Measurements from ENCODE around the gene MIF. TPM values are rescaled to one million over a fixed set of nuclear protein-coding genes. Genes with fewer than 3 reads are reported as not detected.

Gene MIF
- total RNA-seq, 3 donors from 2014 or later: 142 to 414 (median 209) TPM

DNA sequence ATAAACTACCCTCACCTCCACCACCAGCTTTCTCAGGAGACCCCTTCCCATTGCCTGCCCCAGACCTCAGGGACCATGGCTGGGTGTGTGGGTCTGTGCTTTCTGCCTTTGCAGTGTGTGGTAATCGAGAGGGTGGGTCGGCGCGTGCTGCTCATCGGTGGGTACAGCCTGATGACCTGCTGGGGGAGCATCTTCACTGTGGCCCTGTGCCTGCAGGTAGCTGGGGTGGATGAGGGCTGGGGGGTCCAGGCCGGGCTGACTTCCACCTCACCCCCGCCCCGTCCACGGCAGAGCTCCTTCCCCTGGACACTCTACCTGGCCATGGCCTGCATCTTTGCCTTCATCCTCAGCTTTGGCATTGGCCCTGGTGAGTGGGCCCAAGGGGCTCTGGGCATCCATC, 10.5 kb upstream of the MIF start:
- TF ChIP-seq, protein P1, sequence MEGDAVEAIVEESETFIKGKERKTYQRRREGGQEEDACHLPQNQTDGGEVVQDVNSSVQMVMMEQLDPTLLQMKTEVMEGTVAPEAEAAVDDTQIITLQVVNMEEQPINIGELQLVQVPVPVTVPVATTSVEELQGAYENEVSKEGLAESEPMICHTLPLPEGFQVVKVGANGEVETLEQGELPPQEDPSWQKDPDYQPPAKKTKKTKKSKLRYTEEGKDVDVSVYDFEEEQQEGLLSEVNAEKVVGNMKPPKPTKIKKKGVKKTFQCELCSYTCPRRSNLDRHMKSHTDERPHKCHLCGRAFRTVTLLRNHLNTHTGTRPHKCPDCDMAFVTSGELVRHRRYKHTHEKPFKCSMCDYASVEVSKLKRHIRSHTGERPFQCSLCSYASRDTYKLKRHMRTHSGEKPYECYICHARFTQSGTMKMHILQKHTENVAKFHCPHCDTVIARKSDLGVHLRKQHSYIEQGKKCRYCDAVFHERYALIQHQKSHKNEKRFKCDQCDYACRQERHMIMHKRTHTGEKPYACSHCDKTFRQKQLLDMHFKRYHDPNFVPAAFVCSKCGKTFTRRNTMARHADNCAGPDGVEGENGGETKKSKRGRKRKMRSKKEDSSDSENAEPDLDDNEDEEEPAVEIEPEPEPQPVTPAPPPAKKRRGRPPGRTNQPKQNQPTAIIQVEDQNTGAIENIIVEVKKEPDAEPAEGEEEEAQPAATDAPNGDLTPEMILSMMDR (IDR thresholded peaks at IDR 0.05): no peak
- Histone ChIP-seq H3K36me3 (ENCODE audit: low read depth) (no peaks in the 10 kb centered on the region), H3K9me3 (no peaks in the 10 kb centered on the region), H3K4me3 (no peak overlapping the region), H3K4me1 (ENCODE audit: low read depth) (no peaks in the 10 kb centered on the region)
- intact Hi-C loops (cut with DNase I, micrococcal nuclease): no loop called here
- no peak for DNase-seq
- ATAC-seq: no peak

DNA sequence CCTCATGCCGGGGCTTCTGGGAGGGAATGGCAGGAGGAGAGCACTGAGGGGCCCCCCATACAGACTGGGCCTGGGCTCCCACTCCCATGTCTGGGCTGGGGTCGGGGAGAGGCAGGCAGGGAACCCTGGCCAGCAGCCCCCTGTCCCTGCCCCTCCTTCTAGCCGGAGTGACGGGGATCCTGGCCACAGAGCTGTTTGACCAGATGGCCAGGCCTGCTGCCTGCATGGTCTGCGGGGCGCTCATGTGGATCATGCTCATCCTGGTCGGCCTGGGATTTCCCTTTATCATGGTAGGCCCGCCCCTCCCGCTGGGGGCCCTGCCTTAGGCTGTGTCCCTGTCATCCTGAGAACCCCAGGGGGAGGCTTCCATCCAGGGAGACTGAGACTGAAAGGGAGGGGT, 10.0 kb upstream of the MIF start:
- Histone ChIP-seq H3K4me1 (ENCODE audit: low read depth) (no peaks in the 10 kb centered on the region), H3K9me3 (no peaks in the 10 kb centered on the region), H3K36me3 (ENCODE audit: low read depth) (no peaks in the 10 kb centered on the region), H3K4me3 (no peak overlapping the region)
- ATAC-seq (no peak), DNase-seq (no peak)
- intact Hi-C loops (cut with DNase I, micrococcal nuclease): no loop called here
- TF ChIP-seq, protein P1 (IDR thresholded peaks at IDR 0.05): no peak

DNA sequence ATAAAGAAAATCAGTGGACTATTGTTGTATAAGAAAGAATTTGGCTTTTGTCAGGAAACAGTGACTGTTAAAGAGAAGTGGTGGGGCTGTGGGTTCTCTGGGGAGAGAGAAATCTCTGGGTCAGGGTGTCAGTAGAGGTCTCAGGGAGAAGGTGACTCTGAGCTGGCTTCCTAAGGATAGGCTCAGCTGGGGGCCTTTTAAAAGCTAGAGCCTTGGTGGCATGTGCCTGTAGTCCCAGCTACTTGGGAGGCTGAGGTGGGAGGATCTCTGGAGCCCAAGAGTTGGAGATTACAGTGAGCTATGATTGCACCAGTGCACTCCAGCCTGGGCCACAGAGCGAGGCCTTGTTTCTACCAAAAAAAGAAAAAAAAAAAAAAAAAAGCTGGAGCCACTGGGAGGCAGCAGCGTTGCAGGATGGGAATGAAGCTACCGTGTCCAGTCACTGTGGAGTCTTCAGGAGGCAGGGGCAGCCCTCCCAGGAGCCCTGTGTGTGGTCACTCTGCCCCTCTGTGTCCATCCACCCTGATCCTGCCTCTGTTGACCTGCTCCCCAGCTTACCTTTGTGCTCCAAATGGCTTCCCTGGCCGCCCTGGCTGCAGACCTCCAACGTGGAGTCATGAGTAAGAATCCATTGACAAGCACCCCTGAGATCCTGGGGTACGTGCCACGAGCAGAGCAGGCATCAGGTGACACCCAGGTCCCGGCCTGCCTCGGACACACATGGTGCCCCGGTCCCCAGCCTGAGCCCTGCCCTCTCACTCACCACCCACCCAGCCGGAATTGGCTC, 5.4 kb upstream of the MIF start:
- H3K4me1 ChIP-seq (ENCODE audit: low read depth): no peaks in the 10 kb centered on the region
- intact Hi-C loops (cut with DNase I, micrococcal nuclease): no loop called here
- TF ChIP-seq, protein P1 (IDR thresholded peaks at IDR 0.05): no peak
- DNase-seq (no peak), ATAC-seq (no peak)
- H3K9me3 ChIP-seq: no peaks in the 10 kb centered on the region
- no peak overlapping the region for H3K4me3 ChIP-seq
- H3K36me3 ChIP-seq (ENCODE audit: low read depth): no peaks in the 10 kb centered on the region

DNA sequence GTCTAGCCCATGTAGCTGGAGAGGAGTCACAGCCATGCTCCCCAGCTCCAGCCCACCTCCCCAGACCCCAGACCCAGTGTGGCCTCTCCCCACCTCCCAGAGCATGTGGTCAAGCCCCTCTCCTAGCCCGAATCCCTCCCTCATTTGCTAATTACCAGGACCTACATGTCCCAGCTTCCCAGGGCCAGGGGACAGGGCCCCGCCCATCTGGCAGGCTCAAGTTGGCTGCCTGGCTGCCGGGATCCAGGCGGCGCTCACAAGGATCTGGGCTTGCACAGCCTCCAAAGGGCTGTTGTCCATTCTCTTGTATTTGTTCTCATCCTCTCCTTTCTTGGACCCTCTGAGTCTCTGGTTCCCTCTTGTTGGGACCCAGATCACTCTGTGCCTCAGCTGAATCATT, 4.6 kb upstream of the MIF start:
- intact Hi-C loops (cut with DNase I, micrococcal nuclease): no loop called here
- no peak overlapping the region for H3K4me3 ChIP-seq
- TF ChIP-seq, protein P1 (IDR thresholded peaks at IDR 0.05): no peak
- no peak for ATAC-seq
- H3K9me3 ChIP-seq: no peaks in the 10 kb centered on the region
- peak in 1 of 3 donors; percentile 43 for DNase-seq
- H3K4me1 ChIP-seq (ENCODE audit: low read depth): no peaks in the 10 kb centered on the region
- no peaks in the 10 kb centered on the region for H3K36me3 ChIP-seq (ENCODE audit: low read depth)

DNA sequence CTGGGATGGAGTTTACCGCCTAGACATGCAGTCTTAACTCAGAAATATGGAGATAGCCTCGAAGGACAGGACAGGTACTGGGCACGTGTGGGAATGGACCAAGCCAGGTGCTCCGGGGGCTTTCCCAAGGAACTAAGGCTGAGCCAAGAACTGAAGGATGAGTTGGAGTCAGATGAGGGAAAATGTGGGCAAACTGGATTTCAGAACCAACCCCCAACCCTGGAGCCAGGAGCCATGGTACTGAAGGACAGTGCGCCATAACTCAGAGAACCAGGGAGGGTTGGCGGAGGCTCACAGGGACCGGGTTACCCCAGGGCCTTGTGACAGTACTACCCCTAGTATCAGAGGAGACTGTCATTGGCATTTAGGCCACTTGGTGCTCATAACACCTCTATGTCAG, 2.5 kb upstream of the MIF start:
- peaks cover 7% of the 10 kb centered on the region for H3K4me1 ChIP-seq (ENCODE audit: low read depth)
- intact Hi-C loops (cut with DNase I, micrococcal nuclease): no loop called here
- no peaks in the 10 kb centered on the region for H3K9me3 ChIP-seq
- ATAC-seq (no peak), DNase-seq (no peak)
- TF ChIP-seq, protein P1 (IDR thresholded peaks at IDR 0.05): no peak
- H3K36me3 ChIP-seq (ENCODE audit: low read depth): no peaks in the 10 kb centered on the region
- no peak overlapping the region for H3K4me3 ChIP-seq

Data from mucosa of descending colon (tissue), 3 donors.